HG02884 (cell line): ENCODE measurements around the gene HNRNPH2.

Experiments used
- ATAC-seq: cut with Tn5 transposase; IDR thresholded peaks from one replicate; pipeline ENCODE4 v1.9.1; 2021; ENCODE audit warnings: mild to moderate bottlenecking, moderate library complexity; ENCODE audit not compliant: unreplicated experiment

Gene HNRNPH2, protein sequence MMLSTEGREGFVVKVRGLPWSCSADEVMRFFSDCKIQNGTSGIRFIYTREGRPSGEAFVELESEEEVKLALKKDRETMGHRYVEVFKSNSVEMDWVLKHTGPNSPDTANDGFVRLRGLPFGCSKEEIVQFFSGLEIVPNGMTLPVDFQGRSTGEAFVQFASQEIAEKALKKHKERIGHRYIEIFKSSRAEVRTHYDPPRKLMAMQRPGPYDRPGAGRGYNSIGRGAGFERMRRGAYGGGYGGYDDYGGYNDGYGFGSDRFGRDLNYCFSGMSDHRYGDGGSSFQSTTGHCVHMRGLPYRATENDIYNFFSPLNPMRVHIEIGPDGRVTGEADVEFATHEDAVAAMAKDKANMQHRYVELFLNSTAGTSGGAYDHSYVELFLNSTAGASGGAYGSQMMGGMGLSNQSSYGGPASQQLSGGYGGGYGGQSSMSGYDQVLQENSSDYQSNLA

DNA sequence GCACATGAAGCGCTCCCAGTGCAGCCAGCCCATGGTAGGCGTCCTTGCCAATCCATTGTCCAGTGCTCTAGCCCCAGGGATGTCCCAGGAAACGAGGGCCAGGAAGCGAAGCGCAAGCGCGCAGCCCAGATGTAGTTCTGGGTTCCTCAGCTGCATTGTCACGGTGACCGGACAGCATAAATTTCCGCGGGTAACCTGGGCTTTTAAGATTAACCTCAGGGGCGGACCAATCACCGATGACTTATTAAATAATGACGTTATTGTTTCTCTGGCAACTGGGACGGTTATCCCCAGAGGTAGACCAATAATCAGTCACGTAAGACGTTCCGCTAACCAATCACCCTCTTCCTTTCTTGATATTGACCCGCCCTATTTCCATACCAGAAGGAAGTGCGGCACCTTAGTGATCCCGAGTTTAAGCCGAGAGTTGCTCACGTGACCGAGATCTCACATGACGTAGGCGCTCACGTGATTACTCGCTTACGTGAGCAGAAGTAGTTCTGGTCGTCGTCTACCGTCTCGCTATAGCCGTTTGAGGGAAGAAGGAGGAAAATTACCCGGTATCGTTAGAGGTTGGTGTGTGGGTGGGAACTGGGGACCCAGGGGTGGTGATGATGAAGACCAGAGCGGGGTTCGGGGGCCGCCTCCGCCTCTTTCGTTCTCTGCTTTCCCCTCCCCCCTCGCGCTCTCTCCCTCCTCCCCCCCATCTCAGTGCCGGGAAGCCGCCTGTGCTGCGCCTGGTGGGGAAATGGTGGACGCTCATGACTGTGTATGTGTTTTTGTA is at the start of gene HNRNPH2, which contains the start of gene GLA:
Gene HNRNPH2 (plus strand): TSS at position 475 of the 784 bp plus-strand sequence. CDS start 3,767 bp downstream, outside the sequence.
Gene GLA (minus strand): TSS at position 178 of the 784 bp plus-strand sequence. CDS start 22 bp downstream, at position 156.
- ATAC-seq = peak; percentile 84

DNA sequence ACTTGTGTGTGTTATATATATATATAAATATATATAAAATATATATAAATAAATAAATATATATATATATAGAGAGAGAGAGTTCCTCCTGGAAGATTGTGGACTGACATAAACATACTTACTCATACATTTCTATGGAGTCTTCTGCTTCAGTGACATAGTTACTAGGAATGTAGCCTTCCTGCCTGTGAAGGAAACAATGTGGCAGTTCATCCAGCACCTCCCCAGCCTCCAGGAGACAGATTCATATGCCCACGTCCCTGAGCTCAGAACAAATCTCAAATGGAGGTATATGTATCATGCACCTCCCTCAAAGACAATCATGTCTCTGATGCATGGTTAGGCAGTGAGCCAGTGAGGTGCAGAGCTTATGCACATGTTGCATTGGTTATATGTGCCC is 48.1 kb upstream of the HNRNPH2 start:
- no peak for ATAC-seq

DNA sequence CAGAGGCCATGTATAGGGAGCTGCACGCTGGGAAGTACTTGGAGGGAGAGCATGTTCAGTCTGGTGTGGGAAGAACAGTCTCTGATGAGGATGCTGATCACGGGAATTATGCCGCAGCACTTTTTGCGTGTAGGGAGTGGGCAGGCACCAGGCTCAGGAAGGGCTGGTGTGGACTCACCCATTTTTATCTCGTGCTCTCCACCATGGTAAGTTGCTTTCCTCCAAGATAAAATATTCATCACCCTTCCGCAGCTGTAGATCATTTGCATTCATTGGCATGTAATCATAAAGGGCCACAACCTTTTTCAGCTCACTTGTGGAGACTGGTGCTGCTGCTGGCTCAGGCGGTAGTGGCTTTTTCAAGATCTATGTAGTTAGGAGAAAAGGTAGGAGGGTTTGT is 47.6 kb upstream of the HNRNPH2 start:
- ATAC-seq = no peak

DNA sequence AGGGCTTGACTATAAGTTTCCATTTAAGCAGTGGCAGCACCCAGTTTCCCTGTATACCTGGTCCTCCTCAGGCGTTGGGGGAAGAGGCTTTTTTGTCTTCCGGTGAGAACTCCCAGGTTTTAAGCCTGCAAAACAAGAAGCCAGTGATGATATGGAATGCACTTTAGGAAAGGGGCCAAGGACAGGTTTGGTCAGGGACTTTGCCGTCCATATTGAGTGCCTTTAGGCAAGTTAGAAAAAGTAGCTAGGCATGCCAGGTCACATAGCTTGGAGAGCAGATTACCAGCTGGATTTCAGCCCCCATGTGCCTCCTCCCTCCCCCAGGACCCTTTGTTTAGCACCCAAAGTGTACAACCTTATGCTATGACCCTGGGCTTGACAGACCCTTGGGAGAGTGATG is 45.9 kb upstream of the HNRNPH2 start:
- ATAC-seq = no peak

DNA sequence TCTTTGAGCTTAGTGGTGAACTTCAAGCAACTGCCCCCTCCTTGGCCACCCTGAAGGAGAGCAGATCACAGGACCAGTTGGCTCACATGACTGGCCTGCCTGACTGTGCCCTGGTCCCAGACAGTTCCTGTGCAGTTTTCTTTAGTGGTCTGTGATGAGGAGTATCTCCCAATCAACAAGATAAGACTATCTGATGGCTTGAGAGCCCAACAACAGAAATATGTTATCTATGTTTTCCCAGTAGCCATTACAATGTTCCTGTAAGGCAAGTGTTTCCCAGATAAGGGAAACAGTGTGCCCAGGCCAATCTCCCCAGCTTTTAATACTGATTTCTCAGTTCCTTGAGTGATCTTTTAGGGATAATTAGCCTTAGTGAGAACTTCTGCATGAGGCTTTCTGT is 45.3 kb upstream of the HNRNPH2 start:
- ATAC-seq = no peak

DNA sequence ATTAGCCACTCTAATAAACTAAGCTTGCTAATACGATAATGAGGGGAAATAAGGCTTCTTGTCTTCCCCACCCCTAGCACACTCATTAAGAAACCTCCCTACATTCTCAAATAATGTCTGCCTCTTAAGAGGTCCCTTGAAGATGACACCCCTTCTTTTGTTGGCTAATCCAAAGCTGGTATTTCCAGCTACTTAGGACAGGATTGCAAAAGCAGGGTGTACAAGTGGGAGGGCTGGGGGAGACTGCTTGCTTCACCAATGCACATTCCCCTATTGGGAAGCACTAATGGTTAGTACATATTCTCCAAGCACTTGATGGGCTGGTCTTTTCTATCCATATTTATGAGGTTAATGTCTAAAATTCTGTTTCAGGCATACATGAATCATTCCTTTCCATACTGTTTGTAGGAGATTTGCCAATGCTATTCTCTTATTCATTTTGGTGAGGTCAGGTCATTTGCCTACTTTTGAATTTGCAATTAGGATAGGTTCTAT is 42.7 kb upstream of the HNRNPH2 start:
- ATAC-seq = no peak

DNA sequence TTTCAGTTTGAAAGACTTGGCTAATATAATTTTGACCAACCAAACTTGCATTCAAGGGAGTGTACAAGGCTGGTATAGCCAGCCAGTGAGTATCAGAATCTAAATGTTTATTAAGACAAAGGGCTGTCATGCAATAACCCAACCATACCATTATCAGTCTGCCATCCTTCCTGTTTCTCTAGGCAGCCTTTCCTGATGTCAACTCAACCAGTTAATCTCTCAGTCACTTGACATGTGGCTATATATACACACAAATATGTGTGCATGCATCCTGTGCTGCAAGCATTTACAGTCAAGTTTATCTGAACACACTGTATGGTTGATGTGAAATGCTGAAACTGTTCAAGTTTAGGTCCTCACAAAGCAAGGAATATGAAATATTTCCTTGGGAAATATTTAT is 39.2 kb upstream of the HNRNPH2 start:
- no peak for ATAC-seq

DNA sequence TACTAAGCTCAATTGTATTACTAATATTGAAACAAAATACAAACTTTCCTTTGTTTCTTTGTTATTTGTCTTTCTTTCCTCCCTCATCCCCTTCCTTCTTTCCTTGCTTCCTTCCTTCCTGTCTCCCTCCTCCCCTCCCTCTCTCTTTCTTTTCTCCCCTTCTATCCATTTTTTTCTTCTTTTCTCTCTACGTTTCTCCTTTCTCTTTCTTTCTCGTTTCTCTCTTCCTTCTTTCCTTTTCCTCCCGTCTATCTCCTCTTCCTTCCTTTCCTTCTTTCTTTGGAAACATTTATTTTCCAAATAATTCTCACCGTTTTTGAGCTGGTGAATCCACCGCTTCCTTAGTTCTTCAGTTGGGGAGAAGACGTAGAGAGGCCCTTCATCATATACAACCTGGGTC is 38.3 kb upstream of the HNRNPH2 start:
- ATAC-seq = no peak

DNA sequence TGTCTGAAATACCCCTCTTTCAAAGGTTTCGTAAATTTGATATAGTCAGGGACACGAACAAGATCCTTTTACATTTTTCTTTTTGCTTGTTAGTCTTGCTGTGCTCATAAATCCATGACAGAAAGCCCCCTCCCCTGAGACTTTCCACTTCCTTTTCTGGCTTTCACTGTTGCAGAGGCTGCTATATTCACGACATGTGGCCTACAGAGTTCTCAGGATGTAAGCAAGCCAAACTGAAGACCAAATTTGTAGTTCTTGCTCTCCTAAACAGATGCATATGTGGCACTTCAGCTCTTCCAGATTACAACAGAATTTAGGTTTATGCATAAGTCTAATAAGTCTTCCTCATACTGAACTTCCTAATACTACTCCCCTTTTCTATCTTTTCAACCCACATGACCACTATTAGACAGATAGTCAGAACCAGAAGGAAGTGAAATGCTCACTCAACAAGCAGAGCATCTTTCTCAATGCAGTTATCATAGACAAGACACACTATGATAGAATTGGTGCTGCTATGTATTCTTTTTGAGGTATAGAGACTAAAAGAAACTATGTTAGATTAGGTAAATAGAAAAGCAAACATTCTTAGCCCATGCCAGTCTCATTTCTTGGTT is 37.0 kb upstream of the HNRNPH2 start:
- ATAC-seq = peak; percentile 75

DNA sequence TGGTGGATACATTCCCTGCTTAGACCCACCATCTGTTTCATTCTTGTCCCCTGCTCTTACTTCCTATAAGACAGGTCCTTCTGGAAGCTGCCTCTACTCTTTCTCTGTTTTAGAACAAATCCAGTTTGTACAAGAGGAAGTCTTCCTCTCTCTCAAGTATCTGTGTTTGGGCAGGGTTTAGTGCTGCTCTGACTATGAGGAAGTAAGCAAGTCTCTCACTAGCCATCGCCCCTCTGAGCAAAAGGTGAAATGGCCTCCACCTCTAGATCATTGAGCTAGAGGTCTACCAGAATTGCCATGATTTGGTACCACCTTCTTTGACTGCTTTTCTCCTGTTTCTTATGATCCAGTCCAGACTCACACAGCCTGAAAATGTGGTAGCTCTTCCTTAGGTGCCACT is 30.5 kb upstream of the HNRNPH2 start:
- peak; percentile 50 for ATAC-seq

DNA sequence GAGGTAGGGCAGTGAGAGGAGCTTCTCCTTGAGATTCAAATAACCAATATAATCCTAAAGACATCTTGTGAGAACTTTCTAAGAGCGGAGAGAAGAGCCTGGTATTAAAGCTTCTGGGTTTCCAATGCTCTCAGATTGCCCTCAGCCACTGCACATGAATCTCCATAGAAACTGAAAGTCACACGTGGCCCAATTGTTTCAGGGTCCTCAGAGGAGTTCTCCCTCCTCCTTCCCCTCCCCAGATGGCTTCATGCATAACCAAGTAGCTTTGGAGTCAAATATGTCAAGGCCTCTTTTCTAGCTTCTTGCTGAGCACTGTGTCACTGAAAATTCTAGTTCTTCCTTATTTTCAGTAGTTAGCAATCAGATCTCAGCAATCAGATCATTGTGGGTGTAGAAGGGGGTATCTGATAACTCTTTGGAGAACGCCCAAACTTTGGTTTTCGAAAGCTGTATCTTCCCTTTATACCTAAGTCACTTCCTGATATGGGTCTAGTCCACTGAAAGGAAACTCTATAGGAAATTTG is 24.3 kb upstream of the HNRNPH2 start:
- ATAC-seq = peak; percentile 63

DNA sequence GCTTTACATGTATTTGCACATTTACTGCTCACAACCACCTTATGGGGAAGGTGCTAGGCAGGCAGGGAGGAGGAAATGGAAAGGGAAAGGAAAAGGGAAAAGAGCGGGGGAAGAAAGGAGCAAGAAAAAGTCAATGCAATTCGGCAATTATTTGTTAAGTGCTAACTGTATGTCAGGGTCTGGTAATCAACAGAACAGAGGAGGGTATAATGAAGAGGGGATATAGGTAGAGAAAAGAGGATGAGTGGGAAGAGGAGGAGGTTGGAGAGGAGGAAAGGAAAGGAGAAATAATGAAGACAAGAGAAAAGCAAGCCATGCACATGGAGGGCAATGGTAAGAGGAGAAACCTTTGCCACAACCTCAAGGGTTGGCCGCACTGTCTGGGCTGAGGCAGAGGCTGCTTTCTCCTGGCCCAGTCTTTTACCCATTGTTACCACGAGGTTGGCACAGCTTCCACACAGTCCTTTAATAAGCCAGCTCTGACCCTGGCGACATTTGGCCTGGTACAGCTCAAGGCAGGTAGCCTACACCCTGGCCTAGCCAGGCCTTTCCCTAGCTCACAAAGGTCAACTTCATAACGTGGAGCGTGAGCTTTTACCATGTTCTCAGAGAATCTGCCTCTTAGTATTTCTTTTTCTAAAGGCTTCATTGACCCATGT is 22.9 kb upstream of the HNRNPH2 start:
- ATAC-seq = no peak

DNA sequence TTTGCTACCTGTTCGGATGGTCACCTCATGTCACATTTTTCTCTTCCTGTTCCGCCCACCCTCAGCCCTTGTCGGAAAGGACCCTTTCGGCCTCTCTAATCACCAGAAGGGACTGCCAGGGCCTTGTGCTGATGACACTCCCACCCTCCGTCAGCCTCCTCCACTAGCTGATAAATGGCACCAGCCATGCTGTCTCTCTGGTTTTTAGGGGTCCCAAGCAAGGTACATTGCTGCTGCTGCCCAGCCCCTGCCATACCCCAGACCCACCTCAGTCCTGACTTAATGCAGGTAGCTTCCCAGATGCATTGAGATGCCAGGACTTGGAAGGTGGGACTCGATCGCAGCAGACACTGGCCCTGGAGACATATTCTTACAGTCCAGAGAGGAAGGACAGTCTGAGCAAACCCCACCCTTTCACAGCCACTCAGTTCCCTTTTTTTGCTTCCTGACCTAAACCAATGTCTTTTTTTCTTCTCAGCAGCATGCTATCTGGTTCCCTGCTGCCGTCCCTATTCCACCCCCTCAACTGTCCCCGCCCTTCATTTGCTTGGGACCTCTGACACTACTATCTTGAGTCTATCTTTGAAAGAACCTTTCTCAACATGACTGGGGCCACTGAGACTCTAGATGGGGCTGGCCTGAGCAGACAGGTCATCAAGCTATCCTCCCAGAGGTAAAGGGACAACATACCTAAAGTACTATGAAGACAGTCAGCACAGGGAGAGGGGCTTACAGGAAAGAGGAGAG is 22.1 kb upstream of the HNRNPH2 start, which contains the start of gene BTK:
Gene BTK (minus strand): TSS at position 397 of the 747 bp plus-strand sequence. CDS start 10,907 bp downstream, outside the sequence.
- ATAC-seq = peak; percentile 63

DNA sequence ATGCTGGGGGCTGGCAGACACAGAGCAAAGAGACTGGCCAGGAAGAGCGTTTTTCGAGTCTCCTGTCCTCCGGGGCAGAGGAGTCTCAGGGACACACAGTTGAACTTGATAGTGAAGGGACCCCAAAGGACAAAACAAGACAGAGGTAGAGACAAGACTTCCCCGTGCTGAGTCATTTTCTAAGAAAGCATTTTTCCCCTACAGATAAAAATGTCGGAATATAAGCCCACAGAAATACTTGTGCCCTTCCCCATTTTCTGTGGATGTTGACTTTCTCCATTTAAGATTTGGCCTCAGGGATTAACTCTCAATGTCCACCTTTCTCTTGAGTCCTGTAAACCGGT is 21.5 kb upstream of the HNRNPH2 start:
- no peak for ATAC-seq

DNA sequence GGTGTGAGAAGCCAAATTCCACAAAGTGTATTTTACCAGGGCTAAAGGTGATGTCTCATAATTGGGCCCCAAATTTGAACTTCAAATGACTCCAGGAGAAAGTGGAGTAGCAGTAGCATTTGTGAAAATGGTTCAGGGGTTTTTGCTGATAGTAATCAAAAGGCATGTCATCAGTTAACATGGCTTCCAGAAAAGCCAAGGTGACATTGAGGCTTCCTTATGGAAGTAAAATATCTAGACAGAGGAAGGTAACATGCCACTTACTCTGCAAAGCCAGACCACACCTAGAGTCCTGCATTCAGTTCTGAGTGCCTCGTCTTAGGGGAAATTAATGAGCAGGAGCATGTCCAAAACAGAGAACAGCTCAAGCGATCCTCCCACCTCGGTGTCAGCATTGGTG is 19.4 kb upstream of the HNRNPH2 start:
- ATAC-seq = no peak

DNA sequence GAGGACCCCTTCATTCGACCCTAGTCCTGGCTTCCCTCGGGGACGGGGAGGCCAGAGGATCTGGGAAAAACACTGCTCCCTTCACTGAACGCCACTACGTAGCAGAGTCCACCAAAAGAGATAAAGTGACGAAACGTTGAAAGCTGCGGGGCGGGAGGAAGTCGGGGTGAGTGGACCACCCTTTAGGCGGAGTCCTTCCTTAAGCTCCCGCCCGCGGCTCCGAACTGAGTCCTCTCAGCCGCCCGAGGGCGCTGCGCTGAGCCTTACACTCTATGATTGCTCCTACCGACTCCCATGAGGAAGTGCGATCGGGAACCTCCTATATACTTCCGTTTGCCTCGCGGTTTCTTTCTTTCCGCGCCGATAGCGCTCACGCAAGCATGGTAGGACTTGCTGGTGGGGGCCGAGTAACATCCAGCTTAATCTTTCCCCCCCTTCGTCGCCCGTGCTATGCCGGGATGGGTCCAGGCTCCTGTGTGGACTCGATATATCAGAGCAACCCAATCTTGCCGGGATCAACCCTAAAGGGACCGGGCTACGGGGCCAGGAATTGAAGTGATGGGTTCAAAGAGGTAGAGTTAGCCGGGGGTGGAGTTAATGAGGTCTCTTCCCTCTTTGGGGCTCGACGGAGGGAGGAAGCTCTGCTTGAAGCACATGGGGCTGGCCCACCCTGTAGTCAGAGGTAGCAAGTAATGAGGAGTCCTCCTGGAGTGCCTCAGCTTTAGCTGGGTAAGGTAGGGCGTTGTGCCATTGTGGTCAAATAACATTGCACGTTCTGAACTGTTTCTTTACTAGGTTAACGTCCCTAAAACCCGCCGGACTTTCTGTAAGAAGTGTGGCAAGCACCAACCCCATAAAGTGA is 17.1 kb upstream of the HNRNPH2 start, which contains the start of gene RPL36A:
Gene RPL36A (plus strand): TSS at position 348 of the 862 bp plus-strand sequence. CDS start 33 bp downstream, at position 381.
- ATAC-seq = peak; percentile 79

DNA sequence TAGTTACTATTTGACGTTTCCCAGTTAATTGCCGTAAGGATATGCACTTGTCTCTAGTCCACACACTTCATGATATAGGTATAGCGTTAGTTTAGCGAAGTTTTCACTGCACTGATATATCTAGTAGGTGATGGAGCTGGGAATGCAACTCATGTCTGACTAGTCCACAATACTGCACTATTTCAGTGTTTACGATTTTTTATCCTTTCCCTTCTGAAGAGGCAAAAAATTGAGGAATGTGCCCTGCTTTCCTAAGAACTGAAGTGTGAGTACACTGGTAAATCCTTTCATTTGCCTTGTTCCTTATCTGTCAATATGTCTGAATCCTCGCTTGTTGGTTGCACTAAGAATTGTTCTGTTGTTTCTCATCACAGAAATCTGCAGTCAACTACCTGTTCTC is 16.2 kb upstream of the HNRNPH2 start:
- no peak for ATAC-seq

DNA sequence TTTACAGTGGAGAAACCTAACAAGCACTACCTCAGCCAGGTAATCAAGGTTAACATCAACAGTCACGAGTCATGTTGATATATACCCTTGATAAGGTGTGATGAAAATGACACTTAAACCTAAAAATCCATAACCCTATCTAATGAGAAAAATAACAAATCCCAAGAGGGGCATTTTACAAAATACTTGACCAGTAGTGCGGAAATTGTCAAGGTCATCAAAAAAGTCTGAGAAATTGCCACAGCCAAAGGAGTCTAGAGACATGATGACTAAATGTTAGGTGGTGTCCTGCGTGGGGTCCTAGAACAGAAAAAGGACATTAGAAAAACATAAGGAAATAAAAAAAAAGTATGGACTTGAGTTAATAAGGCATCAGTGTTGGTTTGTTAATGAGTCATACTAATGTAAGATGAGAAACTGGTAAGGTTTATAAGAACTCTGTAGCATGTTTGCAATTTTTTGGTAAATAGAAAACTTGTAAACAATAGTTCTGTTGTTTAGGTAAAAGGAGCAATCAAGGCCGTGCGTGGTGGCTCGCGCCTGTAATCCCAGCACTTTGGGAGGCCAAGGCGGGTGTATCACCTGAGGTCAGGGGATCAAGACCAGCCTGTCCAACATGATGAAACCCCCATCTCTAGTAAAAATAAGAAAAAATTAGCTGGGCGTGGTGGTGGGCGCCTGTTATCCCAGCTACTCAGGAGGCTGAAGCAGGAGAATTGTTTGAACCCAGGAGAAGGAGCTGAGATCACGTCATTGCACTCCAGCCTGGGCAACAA is 14.3 kb upstream of the HNRNPH2 start:
- ATAC-seq = no peak
